GM19099 (cell line): ENCODE data around the gene GAL3ST2.

Experiments used
- POLR2A ChIP-seq: IDR thresholded peaks from 3 replicates; pipeline ENCODE4 v1.6.1; 2011; ENCODE audit warnings: low read depth; ENCODE audit not compliant: insufficient read length; ENCODE audit errors: extremely low read depth

The GAL3ST2 gene

DNA sequence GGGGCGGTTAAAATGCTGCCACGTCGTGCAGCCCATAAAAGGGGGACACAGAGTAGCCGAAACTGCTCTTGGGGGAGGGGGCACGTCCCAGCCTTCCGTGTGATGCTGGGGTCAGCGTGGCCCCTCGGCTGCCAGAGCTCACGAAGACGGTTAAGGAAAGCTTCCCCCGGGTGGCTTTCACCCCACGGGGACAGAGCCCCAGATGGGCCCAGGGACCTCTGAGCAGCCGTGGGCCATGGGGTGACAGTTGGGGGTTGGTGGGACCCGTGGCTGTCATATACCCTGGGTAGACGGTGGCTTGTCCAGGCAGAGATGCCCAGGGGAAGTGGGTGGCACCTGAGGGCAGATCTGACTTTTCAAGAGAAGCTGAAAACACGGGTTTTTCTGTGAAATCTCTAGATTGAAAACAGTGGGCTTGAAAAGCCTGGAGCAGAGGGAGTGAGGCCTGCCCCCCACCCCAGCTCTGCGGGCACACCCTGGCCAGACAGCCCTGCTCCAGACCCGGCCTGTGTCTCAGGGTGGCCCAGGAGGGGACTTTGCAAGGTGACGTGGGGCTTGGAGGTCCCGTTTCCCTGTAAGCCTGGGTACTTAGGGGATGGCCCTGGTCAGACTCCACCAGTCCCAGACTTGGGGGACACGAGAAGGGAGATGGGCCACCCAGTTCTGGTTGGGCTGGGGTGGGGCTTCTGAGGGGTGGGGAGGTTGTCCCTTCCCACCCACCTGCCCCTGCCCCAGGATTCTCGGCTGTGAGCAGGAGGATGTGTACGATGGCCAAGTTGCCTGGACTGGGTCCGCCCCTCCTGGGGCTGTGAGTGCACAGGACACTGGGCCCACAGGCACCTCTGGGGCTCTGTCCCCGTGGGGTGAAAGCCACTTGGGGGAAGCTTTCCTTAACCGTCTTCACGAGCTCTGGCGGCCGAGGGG is 33.0 kb downstream of the GAL3ST2 start:
- TF ChIP-seq POLR2A = no peak

- TF ChIP-seq POLR2A = no peak
Measured at GRCh38 chr2:241810307-241811200, 33.9 kb downstream of the GAL3ST2 start.

GRCh38 chr2:241811201-241811951 is 34.8 kb downstream of the GAL3ST2 start:
- TF ChIP-seq POLR2A = no peak

DNA sequence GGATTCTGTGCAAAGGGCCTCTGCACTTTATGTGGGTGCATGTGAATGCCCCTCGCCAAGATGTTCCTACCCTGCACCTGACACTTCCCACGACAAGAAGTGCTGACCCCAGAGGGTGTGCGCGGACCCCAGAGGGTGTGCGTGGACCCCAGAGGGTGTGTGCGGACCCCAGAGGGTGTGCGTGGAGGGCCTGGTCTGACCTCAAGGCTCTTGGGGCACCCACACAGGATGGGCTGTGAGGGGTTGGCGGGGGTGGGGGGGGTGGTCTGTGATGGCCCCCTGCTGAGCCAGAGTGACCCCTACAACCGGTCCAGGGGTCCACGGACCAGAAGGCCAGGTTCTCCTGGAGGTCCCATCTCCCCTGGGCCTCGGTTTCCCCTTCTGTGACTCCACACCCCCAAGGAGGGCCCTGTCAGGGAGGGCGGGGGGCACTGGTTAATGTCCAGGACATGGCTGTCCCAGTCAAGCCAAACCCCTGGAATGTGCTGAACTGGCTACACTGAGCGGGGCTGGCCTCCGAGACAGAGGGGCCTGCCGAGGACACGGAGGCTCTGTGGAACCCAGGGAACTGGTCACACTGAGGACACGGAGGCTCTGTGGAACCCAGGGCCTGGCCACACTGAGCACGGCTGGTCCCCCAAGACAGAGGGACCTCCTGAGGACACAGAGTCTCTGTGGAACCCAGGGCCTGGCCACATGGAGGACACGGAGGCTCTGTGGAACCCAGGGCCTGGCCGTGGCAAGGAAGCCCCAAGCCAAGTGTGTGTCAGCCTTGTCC is 35.5 kb downstream of the GAL3ST2 start:
- TF ChIP-seq POLR2A = no peak

GRCh38 chr2:241812730-241813643 is 36.4 kb downstream of the GAL3ST2 start:
- no peak for TF ChIP-seq POLR2A

GRCh38 chr2:241813644-241814392 is 37.2 kb downstream of the GAL3ST2 start:
- no peak for TF ChIP-seq POLR2A

- no peak for TF ChIP-seq POLR2A
Measured at GRCh38 chr2:241814393-241814642, 37.7 kb downstream of the GAL3ST2 start.

- TF ChIP-seq POLR2A = no peak
Measured at GRCh38 chr2:241814643-241815476, 38.2 kb downstream of the GAL3ST2 start.

DNA sequence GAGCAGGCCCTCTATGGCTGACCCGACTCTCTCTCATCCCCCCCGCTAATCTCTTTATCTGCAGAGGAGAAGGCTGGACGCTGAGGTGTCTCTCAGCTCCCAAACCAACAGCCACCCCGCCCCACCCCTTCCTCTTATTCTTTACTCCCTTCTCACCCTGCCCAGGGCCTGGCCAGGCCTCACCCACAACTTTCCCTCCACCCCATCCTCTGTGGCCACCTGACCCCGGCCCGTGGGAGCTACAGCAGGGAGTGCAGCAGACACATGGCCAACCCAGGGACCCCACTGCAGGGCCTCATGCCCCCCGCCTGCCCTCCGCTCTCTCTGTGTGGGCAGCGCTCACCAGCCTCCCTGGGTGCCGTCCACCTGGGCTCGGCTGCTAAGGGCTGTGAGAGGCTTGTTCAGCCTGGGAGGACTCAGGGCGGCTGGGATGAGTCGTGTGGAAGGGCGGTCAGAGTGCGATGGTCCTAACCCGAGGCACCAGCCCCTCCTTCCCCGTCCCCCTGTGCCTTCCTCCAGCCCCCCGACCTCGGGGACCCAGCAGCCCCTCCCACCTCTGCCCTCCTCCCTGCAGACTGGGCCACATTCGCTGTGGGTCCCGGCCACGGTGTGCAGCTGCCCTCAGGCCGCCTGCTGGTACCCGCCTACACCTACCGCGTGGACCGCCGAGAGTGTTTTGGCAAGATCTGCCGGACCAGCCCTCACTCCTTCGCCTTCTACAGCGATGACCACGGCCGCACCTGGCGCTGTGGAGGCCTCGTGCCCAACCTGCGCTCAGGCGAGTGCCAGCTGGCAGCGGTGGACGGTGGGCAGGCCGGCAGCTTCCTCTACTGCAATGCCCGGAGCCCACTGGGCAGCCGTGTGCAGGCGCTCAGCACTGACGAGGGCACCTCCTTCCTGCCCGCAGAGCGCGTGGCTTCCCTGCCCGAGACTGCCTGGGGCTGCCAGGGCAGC is 39.1 kb downstream of the GAL3ST2 start:
- TF ChIP-seq POLR2A = no peak

DNA sequence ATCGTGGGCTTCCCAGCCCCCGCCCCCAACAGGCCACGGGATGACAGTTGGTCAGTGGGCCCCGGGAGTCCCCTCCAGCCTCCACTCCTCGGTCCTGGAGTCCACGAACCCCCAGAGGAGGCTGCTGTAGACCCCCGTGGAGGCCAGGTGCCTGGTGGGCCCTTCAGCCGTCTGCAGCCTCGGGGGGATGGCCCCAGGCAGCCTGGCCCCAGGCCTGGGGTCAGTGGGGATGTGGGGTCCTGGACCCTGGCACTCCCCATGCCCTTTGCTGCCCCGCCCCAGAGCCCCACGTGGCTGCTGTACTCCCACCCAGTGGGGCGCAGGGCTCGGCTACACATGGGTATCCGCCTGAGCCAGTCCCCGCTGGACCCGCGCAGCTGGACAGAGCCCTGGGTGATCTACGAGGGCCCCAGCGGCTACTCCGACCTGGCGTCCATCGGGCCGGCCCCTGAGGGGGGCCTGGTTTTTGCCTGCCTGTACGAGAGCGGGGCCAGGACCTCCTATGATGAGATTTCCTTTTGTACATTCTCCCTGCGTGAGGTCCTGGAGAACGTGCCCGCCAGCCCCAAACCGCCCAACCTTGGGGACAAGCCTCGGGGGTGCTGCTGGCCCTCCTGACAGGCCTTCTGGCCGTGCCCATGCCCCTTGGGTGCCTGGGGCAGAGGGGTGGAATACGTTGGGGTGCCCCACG is 40.0 kb downstream of the GAL3ST2 start:
- no peak for TF ChIP-seq POLR2A
